ENCODE measurements around the gene NPAS3.

Gene NPAS3

DNA sequence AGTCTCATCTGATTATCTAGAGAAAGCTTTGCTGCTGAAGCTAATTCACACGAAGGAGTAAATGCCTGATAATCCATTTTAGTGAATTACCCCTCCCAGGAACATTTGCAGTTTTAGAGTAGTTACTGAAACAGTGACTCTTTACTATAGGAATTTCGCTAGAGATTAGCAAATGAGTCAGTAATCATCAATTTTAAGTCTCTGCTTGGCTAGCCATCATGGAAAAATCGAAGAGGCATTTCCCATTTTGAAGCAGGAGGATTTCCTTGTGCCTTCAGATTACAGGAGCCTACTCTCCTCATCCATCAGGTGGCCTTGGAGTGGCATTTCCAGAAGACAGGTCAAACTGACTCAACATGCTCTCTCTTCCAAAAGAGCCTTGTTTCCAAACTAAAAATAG is 857.7 kb downstream of the NPAS3 start:
- ATAC-seq (ENCODE audit: low read depth) (no peak), DNase-seq (ENCODE audit: low spot score) (no peak)
- no peak overlapping the region for H3K27ac ChIP-seq (ENCODE audit: poor library complexity, severe bottlenecking)
- no peaks in the 10 kb centered on the region for H3K36me3 ChIP-seq (ENCODE audit: low read depth)
- H3K4me1 ChIP-seq (ENCODE audit: insufficient read depth, poor library complexity, severe bottlenecking): peaks cover 2% of the 10 kb centered on the region
- no peaks in the 10 kb centered on the region for H3K9me3 ChIP-seq (ENCODE audit: severe bottlenecking)
- TF ChIP-seq, protein P1, sequence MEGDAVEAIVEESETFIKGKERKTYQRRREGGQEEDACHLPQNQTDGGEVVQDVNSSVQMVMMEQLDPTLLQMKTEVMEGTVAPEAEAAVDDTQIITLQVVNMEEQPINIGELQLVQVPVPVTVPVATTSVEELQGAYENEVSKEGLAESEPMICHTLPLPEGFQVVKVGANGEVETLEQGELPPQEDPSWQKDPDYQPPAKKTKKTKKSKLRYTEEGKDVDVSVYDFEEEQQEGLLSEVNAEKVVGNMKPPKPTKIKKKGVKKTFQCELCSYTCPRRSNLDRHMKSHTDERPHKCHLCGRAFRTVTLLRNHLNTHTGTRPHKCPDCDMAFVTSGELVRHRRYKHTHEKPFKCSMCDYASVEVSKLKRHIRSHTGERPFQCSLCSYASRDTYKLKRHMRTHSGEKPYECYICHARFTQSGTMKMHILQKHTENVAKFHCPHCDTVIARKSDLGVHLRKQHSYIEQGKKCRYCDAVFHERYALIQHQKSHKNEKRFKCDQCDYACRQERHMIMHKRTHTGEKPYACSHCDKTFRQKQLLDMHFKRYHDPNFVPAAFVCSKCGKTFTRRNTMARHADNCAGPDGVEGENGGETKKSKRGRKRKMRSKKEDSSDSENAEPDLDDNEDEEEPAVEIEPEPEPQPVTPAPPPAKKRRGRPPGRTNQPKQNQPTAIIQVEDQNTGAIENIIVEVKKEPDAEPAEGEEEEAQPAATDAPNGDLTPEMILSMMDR (IDR thresholded peaks at IDR 0.05; ENCODE audit: poor library complexity, severe bottlenecking): no peak
- peaks cover 21% of the 10 kb centered on the region for H3K27me3 ChIP-seq (ENCODE audit: insufficient read depth, poor library complexity, severe bottlenecking)
- H3K4me3 ChIP-seq (ENCODE audit: severe bottlenecking): no peak overlapping the region

DNA sequence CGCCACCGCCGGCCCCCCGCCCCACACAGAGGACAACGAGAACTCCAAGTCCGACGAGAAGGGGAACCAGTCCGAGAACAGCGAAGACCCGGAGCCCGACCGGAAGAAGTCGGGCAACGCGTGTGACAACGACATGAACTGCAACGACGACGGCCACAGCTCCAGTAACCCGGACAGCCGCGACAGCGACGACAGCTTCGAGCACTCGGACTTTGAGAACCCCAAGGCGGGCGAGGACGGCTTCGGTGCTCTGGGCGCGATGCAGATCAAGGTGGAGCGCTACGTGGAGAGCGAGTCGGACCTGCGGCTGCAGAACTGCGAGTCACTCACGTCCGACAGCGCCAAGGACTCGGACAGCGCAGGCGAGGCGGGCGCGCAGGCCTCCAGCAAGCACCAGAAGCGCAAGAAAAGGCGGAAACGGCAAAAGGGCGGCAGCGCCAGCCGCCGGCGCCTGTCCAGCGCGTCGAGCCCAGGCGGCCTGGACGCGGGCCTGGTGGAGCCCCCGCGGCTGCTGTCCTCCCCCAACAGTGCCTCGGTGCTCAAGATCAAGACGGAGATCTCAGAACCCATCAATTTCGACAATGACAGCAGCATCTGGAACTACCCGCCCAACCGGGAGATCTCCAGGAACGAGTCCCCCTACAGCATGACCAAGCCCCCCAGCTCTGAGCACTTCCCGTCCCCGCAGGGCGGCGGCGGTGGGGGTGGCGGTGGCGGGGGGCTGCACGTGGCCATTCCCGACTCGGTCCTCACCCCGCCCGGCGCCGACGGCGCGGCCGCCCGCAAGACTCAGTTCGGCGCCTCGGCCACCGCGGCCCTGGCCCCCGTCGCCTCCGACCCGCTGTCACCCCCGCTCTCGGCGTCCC is 861.3 kb downstream of the NPAS3 start:
- DNase-seq (ENCODE audit: low spot score) (peak; percentile 72), ATAC-seq (ENCODE audit: low read depth) (peak; percentile 62; the same call in 1 of the 3 replicates)
- Histone ChIP-seq H3K27me3 (ENCODE audit: insufficient read depth, poor library complexity, severe bottlenecking) (peaks cover 36% of the 10 kb centered on the region), H3K4me3 (ENCODE audit: severe bottlenecking) (no peak overlapping the region), H3K36me3 (ENCODE audit: low read depth) (no peaks in the 10 kb centered on the region), H3K27ac (ENCODE audit: poor library complexity, severe bottlenecking) (no peak overlapping the region), H3K9me3 (ENCODE audit: severe bottlenecking) (no peaks in the 10 kb centered on the region), H3K4me1 (ENCODE audit: insufficient read depth, poor library complexity, severe bottlenecking) (peaks cover 2% of the 10 kb centered on the region)
- TF ChIP-seq, protein P1 (IDR thresholded peaks at IDR 0.05; ENCODE audit: poor library complexity, severe bottlenecking): no peak

DNA sequence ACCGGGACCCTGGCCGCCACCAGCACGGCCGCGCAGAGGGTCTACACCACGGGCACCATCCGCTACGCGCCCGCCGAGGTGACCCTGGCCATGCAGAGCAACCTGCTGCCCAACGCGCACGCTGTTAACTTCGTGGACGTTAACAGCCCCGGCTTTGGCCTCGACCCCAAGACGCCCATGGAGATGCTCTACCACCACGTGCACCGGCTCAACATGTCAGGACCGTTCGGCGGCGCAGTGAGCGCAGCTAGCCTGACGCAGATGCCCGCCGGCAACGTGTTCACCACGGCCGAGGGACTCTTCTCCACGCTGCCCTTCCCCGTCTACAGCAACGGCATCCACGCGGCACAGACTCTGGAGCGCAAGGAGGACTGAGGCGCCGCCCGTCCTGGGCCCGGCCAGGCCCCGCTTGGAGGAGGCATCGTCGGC is 862.1 kb downstream of the NPAS3 start:
- Histone ChIP-seq H3K27ac (ENCODE audit: poor library complexity, severe bottlenecking) (no peak overlapping the region), H3K27me3 (ENCODE audit: insufficient read depth, poor library complexity, severe bottlenecking) (peaks cover 36% of the 10 kb centered on the region), H3K9me3 (ENCODE audit: severe bottlenecking) (no peaks in the 10 kb centered on the region), H3K36me3 (ENCODE audit: low read depth) (no peaks in the 10 kb centered on the region), H3K4me1 (ENCODE audit: insufficient read depth, poor library complexity, severe bottlenecking) (peaks cover 2% of the 10 kb centered on the region), H3K4me3 (ENCODE audit: severe bottlenecking) (no peak overlapping the region)
- TF ChIP-seq, protein P1 (IDR thresholded peaks at IDR 0.05; ENCODE audit: poor library complexity, severe bottlenecking): no peak
- DNase-seq (ENCODE audit: low spot score) (no peak), ATAC-seq (ENCODE audit: low read depth) (no peak)

DNA sequence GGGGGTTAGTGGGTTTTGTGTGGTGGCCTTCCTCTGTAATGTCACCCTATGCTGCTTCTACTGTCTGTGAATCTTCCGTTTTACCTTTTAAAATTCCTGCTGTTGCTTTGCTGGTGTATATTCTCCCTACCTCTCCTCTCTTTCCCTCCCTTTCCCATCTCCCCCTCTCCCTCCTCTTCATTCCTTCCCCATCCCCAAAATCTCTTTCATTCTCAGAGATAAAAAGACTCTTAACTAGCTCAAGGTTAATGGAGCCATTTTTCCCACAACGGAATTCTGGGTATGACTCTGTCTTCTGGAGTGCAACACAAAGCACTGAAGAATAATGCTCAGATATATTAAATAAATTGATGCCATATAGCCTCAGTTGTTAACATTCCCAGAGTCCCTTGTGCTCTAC is 864.1 kb downstream of the NPAS3 start:
- Histone ChIP-seq H3K36me3 (ENCODE audit: low read depth) (no peaks in the 10 kb centered on the region), H3K27me3 (ENCODE audit: insufficient read depth, poor library complexity, severe bottlenecking) (peaks cover 36% of the 10 kb centered on the region), H3K9me3 (ENCODE audit: severe bottlenecking) (no peaks in the 10 kb centered on the region), H3K4me1 (ENCODE audit: insufficient read depth, poor library complexity, severe bottlenecking) (no peaks in the 10 kb centered on the region), H3K27ac (ENCODE audit: poor library complexity, severe bottlenecking) (no peak overlapping the region), H3K4me3 (ENCODE audit: severe bottlenecking) (no peak overlapping the region)
- TF ChIP-seq, protein P1 (IDR thresholded peaks at IDR 0.05; ENCODE audit: poor library complexity, severe bottlenecking): no peak
- no peak for DNase-seq (ENCODE audit: low spot score)
- no peak for ATAC-seq (ENCODE audit: low read depth)

DNA sequence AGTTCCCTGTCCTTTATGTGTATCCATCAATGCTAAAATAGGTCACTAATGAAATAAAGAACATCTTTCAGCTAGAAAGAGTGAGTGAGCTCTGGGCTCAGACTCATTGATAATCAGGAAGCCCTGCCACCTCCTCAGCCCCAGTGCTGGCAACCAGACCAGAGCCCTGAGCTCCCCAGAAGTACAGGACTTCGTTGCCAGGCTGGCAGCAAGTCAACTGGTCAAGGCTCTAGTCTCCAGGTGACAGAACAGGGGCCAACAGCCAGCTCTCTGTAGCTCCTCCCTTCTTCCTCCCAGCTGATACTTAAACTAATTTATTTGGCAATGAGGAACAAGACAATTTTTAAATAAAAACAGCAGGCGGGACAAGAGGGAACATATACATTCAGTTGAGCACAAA is 866.9 kb downstream of the NPAS3 start:
- ATAC-seq (ENCODE audit: low read depth): no peak
- H3K27me3 ChIP-seq (ENCODE audit: insufficient read depth, poor library complexity, severe bottlenecking): peaks cover 23% of the 10 kb centered on the region
- H3K4me3 ChIP-seq (ENCODE audit: severe bottlenecking): no peak overlapping the region
- H3K4me1 ChIP-seq (ENCODE audit: insufficient read depth, poor library complexity, severe bottlenecking): no peaks in the 10 kb centered on the region
- TF ChIP-seq, protein P1 (IDR thresholded peaks at IDR 0.05; ENCODE audit: poor library complexity, severe bottlenecking): no peak
- no peaks in the 10 kb centered on the region for H3K36me3 ChIP-seq (ENCODE audit: low read depth)
- no peaks in the 10 kb centered on the region for H3K9me3 ChIP-seq (ENCODE audit: severe bottlenecking)
- H3K27ac ChIP-seq (ENCODE audit: poor library complexity, severe bottlenecking): no peak overlapping the region
- no peak for DNase-seq (ENCODE audit: low spot score)
